GM19025 (cell line): ENCODE data around the gene GBP2.
A peak's percentile ranks its signal among the peaks of the same experiment; 100 is the strongest.

ENCODE experiments used
- ATAC-seq: cut with Tn5 transposase; IDR thresholded peaks from one replicate; pipeline ENCODE4 v1.9.1; 2021; ENCODE audit warnings: mild to moderate bottlenecking, low read depth, moderate library complexity; ENCODE audit not compliant: unreplicated experiment

Gene GBP2

GRCh38 chr1:89065079-89065868 is 60.6 kb downstream of the GBP2 start, which contains the start of gene GBP1:
Gene GBP1, minus strand, starts transcription at chr1:89065208. Its CDS starts 1,974 bp downstream, at chr1:89063234.
- ATAC-seq = peak; percentile 46

GRCh38 chr1:89064632-89065031 is 61.3 kb downstream of the GBP2 start:
- peak; percentile 58 for ATAC-seq

- no peak for ATAC-seq
Observed at GRCh38 chr1:89063094-89063493, 62.8 kb downstream of the GBP2 start.

- no peak for ATAC-seq
Observed at GRCh38 chr1:89060091-89060490, 65.8 kb downstream of the GBP2 start.
